ENCODE data around the gene MORC2.

MORC2 gene

GRCh38 chr22:30948930-30949342 lies 19.6 kb downstream of the MORC2 start:
- no peak for DNase-seq

- peak; percentile 45 for DNase-seq
Measured at GRCh38 chr22:30947816-30948454, 20.6 kb downstream of the MORC2 start.

GRCh38 chr22:30947173-30947815 lies 21.3 kb downstream of the MORC2 start:
- DNase-seq: no peak

- DNase-seq: no peak
Measured at GRCh38 chr22:30946354-30946753, 22.2 kb downstream of the MORC2 start.

- no peak for DNase-seq
Measured at GRCh38 chr22:30945653-30946052, 22.9 kb downstream of the MORC2 start.

- DNase-seq: no peak
Measured at GRCh38 chr22:30944986-30945385, 23.6 kb downstream of the MORC2 start.

GRCh38 chr22:30943368-30943767 lies 25.2 kb downstream of the MORC2 start:
- DNase-seq: peak; percentile 64

GRCh38 chr22:30941363-30941740 lies 27.2 kb downstream of the MORC2 start:
- DNase-seq: no peak

GRCh38 chr22:30940685-30941362 lies 27.8 kb downstream of the MORC2 start:
- peak; percentile 44 for DNase-seq

GRCh38 chr22:30934053-30934452 lies 34.5 kb downstream of the MORC2 start:
- DNase-seq: no peak

- DNase-seq: no peak
Measured at GRCh38 chr22:30933457-30933856, 35.1 kb downstream of the MORC2 start.

GRCh38 chr22:30932661-30933060 lies 35.9 kb downstream of the MORC2 start:
- no peak for DNase-seq

- no peak for DNase-seq
Measured at GRCh38 chr22:30931541-30932300, 36.9 kb downstream of the MORC2 start.

GRCh38 chr22:30930228-30930627 lies 38.3 kb downstream of the MORC2 start:
- DNase-seq: no peak

- DNase-seq: no peak
Measured at GRCh38 chr22:30928401-30928800, 40.2 kb downstream of the MORC2 start.

GRCh38 chr22:30927806-30928205 lies 40.8 kb downstream of the MORC2 start:
- DNase-seq: no peak

GRCh38 chr22:30926706-30927105 lies 41.9 kb downstream of the MORC2 start:
- no peak for DNase-seq

GRCh38 chr22:30925667-30926066 lies 42.9 kb downstream of the MORC2 start:
- no peak for DNase-seq

GRCh38 chr22:30923168-30923900 lies 45.2 kb downstream of the MORC2 start:
- no peak for DNase-seq

GRCh38 chr22:30922151-30922611 lies 46.4 kb downstream of the MORC2 start:
- peak; percentile 89 for DNase-seq

- DNase-seq: no peak
Measured at GRCh38 chr22:30921108-30921507, 47.5 kb downstream of the MORC2 start.

GRCh38 chr22:30920407-30920806 lies 48.2 kb downstream of the MORC2 start:
- DNase-seq: peak; percentile 86

- no peak for DNase-seq
Measured at GRCh38 chr22:30919973-30920372, 48.6 kb downstream of the MORC2 start.

Measured in CD4-positive, alpha-beta T cell treated with Interleukin-12 subunit alpha and Interleukin-12 subunit beta, for 1 hour (primary cell).